Measurements from ENCODE around the gene MALSU1. TPM values are rescaled to one million over a fixed set of nuclear protein-coding genes. Genes with fewer than 3 reads are reported as not detected.

Gene MALSU1
- total RNA-seq, 1 donor from 2014 or later: 41.5 TPM

DNA sequence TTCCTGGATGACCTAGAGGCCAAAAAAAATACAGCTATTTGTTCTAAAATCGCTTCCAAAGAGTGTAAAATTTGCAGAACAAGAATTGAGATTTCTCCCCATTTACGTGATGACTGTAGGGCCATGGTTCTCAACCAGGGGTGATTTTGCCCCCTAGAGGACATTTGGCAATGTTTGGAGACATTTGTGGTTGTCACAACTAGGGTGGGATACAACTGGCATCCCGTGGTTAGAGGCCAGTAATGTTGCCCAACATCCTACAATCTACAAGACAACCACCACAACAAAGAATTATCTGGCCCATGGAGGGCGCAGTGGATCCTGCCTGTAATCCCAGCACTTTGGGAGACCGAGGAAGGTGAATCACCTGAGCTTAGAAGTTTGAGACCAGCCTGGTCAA, 22.8 kb upstream of the MALSU1 start:
- no peaks in the 10 kb centered on the region for H3K4me1 Mint-ChIP-seq (ENCODE audit: unreplicated experiment)
- TF ChIP-seq, protein P1, sequence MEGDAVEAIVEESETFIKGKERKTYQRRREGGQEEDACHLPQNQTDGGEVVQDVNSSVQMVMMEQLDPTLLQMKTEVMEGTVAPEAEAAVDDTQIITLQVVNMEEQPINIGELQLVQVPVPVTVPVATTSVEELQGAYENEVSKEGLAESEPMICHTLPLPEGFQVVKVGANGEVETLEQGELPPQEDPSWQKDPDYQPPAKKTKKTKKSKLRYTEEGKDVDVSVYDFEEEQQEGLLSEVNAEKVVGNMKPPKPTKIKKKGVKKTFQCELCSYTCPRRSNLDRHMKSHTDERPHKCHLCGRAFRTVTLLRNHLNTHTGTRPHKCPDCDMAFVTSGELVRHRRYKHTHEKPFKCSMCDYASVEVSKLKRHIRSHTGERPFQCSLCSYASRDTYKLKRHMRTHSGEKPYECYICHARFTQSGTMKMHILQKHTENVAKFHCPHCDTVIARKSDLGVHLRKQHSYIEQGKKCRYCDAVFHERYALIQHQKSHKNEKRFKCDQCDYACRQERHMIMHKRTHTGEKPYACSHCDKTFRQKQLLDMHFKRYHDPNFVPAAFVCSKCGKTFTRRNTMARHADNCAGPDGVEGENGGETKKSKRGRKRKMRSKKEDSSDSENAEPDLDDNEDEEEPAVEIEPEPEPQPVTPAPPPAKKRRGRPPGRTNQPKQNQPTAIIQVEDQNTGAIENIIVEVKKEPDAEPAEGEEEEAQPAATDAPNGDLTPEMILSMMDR (IDR thresholded peaks at IDR 0.05; ENCODE audit: unreplicated experiment): peak; percentile 45
- H3K9me3 Mint-ChIP-seq (ENCODE audit: unreplicated experiment): no peaks in the 10 kb centered on the region
- H3K27me3 Mint-ChIP-seq (ENCODE audit: unreplicated experiment): peaks cover 5% of the 10 kb centered on the region
- no peaks in the 10 kb centered on the region for H3K36me3 Mint-ChIP-seq (ENCODE audit: low read depth, unreplicated experiment)
- H3K4me3 Mint-ChIP-seq (ENCODE audit: unreplicated experiment): no peak overlapping the region
- DNase-seq (ENCODE audit: low spot score): peak; percentile 11
- no peak overlapping the region for H3K27ac Mint-ChIP-seq (ENCODE audit: unreplicated experiment)

DNA sequence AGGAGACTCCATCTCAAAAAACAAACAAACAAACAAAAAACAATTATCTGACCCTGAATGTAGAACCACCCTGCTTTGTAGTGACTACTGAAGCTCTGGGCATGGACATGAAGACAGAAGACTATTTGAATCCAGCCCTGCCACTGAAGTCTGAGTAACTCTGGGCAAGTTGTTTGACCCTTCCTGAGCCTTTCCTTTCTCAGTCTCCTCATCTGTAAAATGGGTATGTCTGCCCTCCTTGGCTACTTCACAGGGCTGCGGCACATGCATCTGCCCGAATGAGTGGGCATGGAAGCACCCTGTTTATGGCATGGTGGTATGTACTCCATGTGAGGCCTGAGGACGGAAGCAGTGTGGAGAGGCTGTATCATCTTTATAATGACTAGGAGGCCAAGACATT, 22.2 kb upstream of the MALSU1 start:
- no peaks in the 10 kb centered on the region for H3K4me1 Mint-ChIP-seq (ENCODE audit: unreplicated experiment)
- no peak for DNase-seq (ENCODE audit: low spot score)
- TF ChIP-seq, protein P1 (IDR thresholded peaks at IDR 0.05; ENCODE audit: unreplicated experiment): no peak
- H3K27me3 Mint-ChIP-seq (ENCODE audit: unreplicated experiment): peaks cover 5% of the 10 kb centered on the region
- no peak overlapping the region for H3K4me3 Mint-ChIP-seq (ENCODE audit: unreplicated experiment)
- no peaks in the 10 kb centered on the region for H3K9me3 Mint-ChIP-seq (ENCODE audit: unreplicated experiment)
- no peaks in the 10 kb centered on the region for H3K36me3 Mint-ChIP-seq (ENCODE audit: low read depth, unreplicated experiment)
- no peak overlapping the region for H3K27ac Mint-ChIP-seq (ENCODE audit: unreplicated experiment)

DNA sequence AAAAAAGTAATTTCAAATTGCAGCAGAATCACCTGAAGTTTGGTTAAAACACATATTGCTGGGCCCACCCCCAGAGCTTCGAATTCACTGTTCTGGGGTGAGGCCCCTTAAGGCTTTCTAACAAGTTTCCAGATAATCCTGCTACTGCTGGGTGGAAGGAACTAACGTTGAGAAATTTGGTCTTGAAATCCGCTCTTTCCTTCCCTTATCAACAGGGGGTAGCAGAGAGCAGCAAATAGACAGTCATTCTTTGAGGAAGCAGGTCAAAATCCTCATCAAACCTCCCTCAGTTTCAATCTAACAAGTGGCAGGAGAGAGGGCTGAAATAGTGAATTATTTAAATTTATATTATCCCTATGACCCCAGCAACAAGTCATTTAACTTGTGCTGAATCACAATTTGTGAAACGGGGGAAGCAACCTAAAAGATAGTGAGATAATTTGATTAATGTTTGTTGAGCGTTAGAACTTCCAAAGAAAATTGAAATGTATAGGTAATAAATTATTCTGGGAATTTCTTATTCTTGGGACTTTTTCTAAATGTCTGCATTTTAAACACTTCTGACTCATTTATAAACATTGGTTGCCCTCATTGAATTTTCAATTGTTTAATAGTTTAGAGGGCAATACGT, 21.7 kb upstream of the MALSU1 start:
- TF ChIP-seq, protein P1 (IDR thresholded peaks at IDR 0.05; ENCODE audit: unreplicated experiment): peak; percentile 56
- H3K4me3 Mint-ChIP-seq (ENCODE audit: unreplicated experiment): no peak overlapping the region
- H3K27me3 Mint-ChIP-seq (ENCODE audit: unreplicated experiment): peaks cover 3% of the 10 kb centered on the region
- no peaks in the 10 kb centered on the region for H3K4me1 Mint-ChIP-seq (ENCODE audit: unreplicated experiment)
- no peak overlapping the region for H3K27ac Mint-ChIP-seq (ENCODE audit: unreplicated experiment)
- no peaks in the 10 kb centered on the region for H3K9me3 Mint-ChIP-seq (ENCODE audit: unreplicated experiment)
- DNase-seq (ENCODE audit: low spot score): peak; percentile 64
- no peaks in the 10 kb centered on the region for H3K36me3 Mint-ChIP-seq (ENCODE audit: low read depth, unreplicated experiment)

DNA sequence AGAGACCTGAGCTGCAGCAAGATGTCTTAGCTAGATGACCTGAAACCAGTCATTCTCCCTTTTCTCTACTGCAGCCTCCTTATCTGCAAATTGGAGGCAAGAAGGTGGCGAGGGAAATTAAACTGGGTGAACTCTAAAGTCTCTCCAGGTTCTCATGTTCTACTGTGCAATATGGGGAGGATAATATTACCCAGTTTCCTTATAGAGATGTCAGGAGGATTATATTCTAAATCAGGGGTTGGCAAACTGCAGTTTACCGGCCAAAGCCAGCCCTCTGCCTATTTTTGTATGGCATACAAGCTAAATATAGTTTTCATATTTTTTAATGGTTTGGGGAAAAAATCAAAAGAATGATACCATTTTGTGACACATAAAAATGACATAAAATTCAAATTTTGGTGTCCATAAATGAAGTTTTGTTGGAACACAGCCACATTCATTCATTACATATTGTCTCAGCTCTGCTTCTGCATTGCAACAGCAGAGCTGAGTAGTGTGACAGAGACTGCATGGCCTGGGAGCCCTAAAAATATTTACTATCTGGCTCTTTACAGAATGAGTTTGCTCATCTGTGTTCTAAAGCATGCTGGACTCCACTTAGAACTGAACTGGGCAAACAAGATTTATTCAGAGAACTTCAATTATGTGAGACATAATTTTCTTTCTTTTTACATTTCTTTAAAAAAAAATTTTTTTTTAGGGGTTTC, 19.2 kb upstream of the MALSU1 start:
- no peaks in the 10 kb centered on the region for H3K9me3 Mint-ChIP-seq (ENCODE audit: unreplicated experiment)
- DNase-seq (ENCODE audit: low spot score): no peak
- no peaks in the 10 kb centered on the region for H3K36me3 Mint-ChIP-seq (ENCODE audit: low read depth, unreplicated experiment)

More for the DNA sequence above, 19.2 kb upstream of the MALSU1 start:
- no peak overlapping the region for H3K27ac Mint-ChIP-seq (ENCODE audit: unreplicated experiment)
- H3K4me3 Mint-ChIP-seq (ENCODE audit: unreplicated experiment): no peak overlapping the region
- peaks cover 3% of the 10 kb centered on the region for H3K27me3 Mint-ChIP-seq (ENCODE audit: unreplicated experiment)
- TF ChIP-seq, protein P1 (IDR thresholded peaks at IDR 0.05; ENCODE audit: unreplicated experiment): no peak
- H3K4me1 Mint-ChIP-seq (ENCODE audit: unreplicated experiment): no peaks in the 10 kb centered on the region

Data from endothelial cell (in vitro differentiated cells).